Lower leg skin (tissue), 3 donors: Measurements from ENCODE around the gene CELF2.

ENCODE experiments used
- CTCF ChIP-seq, 3 donors: fragments of 450-650 bp; IDR thresholded peaks; one replicate each; pipeline ENCODE4 v1.5.1; 2016; ENCODE audit warnings: antibody characterized with exemption in 3 of 3, mild to moderate bottlenecking in 3 of 3, moderate library complexity in 2 of 3
- POLR2A ChIP-seq, 2 donors: fragments of 450-650 bp; IDR thresholded peaks; one replicate each; pipeline ENCODE4 v1.6.1; 2016 to 2017; ENCODE audit warnings: antibody characterized with exemption in 2 of 2, mild to moderate bottlenecking in 1 of 2, moderate library complexity in 1 of 2

GRCh38 chr10:11339660-11340059 is 322.0 kb downstream of the CELF2 start:
- TF ChIP-seq CTCF (IDR thresholded peaks at IDR 0.05) (no peak), POLR2A (IDR thresholded peaks at IDR 0.05) (no peak)
